Measurements from ENCODE around the gene TUFT1. TPM values are rescaled to one million over a fixed set of nuclear protein-coding genes. Genes with fewer than 3 reads are reported as not detected.

Gene TUFT1
- total RNA-seq, 2 experiments from 2014 or later = 3.0 to 4.1 TPM

- Mint-ChIP-seq H3K27me3 (no peaks in the 10 kb centered on the region), H3K36me3 (no peaks in the 10 kb centered on the region), H3K4me1 (ENCODE audit: low read depth) (peaks cover 5% of the 10 kb centered on the region), H3K27ac (no peak overlapping the region), H3K9me3 (no peaks in the 10 kb centered on the region), H3K4me3 (no peak overlapping the region)
- intact Hi-C loops (cut with micrococcal nuclease) = no loop called here
- DNase-seq = no peak
- ChIA-PET POLR2A (no interaction called here), CTCF (no interaction called here)
These were observed 86.7 kb downstream of the TUFT1 start for GRCh38 chr1:151626740-151627334.

DNA sequence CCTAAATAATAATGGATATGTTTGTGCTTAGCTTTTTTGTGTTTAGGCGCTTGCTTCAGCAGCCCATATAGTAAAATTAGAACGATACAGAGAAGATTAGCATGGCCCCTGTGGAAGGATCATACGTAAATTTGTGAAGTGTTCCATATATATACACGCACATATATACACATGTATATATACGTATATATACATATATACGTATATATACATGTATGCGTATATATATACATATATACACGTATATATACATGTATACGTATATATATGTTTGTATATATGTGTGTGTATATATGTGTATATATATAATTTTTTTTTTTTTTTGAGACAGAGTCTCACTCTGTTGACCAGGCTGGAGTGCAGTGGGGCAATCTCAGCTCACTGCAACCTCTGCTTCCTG, 89.2 kb downstream of the TUFT1 start:
- H3K27ac Mint-ChIP-seq = no peak overlapping the region
- no peak for DNase-seq
- no peaks in the 10 kb centered on the region for H3K9me3 Mint-ChIP-seq
- H3K27me3 Mint-ChIP-seq = no peaks in the 10 kb centered on the region
- no peak overlapping the region for H3K4me3 Mint-ChIP-seq
- intact Hi-C loops (cut with micrococcal nuclease) = no loop called here
- ChIA-PET CTCF (interaction anchor here (0.8 to 1.9 kb wide), 2 partner anchors 9 to 35 kb away, joined by 3 to 9 read pairs; no protein-coding TSS in a partner anchor), POLR2A (interaction anchor here (1.5 kb wide), 1 partner anchor 9 kb away, joined by 3 read pairs; no protein-coding TSS in a partner anchor)
- no peaks in the 10 kb centered on the region for H3K36me3 Mint-ChIP-seq
- peaks cover 3% of the 10 kb centered on the region for H3K4me1 Mint-ChIP-seq (ENCODE audit: low read depth)

Small RNA genes within 50 kb of the gene (microRNA-seq; reads per million reads assigned to microRNA genes)
- gene MIR554 (ENCODE audit: borderline microRNAs expressed, borderline number of aligned reads, borderline replicate concordance) = not detected

Other genes starting within 250 kb of the TUFT1 start
- 10 to 100 TPM; 54.7 to 62.9 TPM for gene PI4KB, start 212.9 kb upstream of the TUFT1 start, total RNA-seq
- 10 to 100 TPM; 64.7 to 68.7 TPM for gene RFX5, start 193.1 kb upstream of the TUFT1 start, total RNA-seq
- not detected for gene SELENBP1, start 167.6 kb upstream of the TUFT1 start, total RNA-seq
- gene PSMB4, start 140.7 kb upstream of the TUFT1 start, total RNA-seq = 100 to 1,000 TPM; 352 to 355 TPM
- gene POGZ, start 80.8 kb upstream of the TUFT1 start, total RNA-seq = 10 to 100 TPM; 73.7 to 76.3 TPM
- gene CGN, start 28.9 kb upstream of the TUFT1 start, total RNA-seq = 1 to 10 TPM; 1.3 to 1.4 TPM
- gene SNX27, start 71.7 kb downstream of the TUFT1 start, total RNA-seq = 10 to 100 TPM; 27.1 to 30.7 TPM
- gene CELF3, start 176.5 kb downstream of the TUFT1 start, total RNA-seq = not detected
- not detected for gene RIIAD1, start 181.2 kb downstream of the TUFT1 start, total RNA-seq
- gene MRPL9, start 223.2 kb downstream of the TUFT1 start, total RNA-seq = 100 to 1,000 TPM; 135 to 154 TPM

Data from activated CD4-positive, alpha-beta memory T cell treated with anti-CD3 and anti-CD28 coated beads for 36 hours (primary cell).